NCI-H345 (cell line): Measurements from ENCODE around the gene ZDHHC22.

Experiments used
- DNase-seq: peaks from one replicate; lab custom pipeline; 2025; lab: John Stamatoyannopoulos, UW

ZDHHC22 gene

GRCh38 chr14:77155083-77155482, 13.5 kb upstream of the ZDHHC22 start:
- DNase-seq = no peak

DNA sequence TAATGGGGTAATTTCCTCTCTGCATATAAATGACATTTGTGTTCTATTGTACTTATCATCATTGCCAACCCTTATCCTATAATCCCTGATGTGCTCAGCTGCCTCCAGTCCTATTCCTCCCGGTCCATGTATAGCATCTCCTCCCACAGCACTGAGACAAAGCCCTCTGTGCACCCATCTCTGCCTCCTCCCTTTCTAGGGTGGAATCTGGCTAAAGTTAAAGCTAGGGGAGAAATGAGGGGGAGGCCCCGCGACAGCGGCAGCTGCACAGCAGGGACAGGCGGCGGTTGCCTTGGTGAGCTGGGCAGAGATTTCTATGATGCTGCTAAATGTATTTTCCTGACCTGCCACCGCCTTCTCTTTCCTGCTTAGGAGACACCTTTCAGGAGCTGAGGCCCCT, 12.8 kb upstream of the ZDHHC22 start:
- peak; percentile 12 for DNase-seq

- no peak for DNase-seq
These were observed 12.2 kb upstream of the ZDHHC22 start for GRCh38 chr14:77153802-77154201.

- peak; percentile 6 for DNase-seq
These were observed 10.5 kb upstream of the ZDHHC22 start for GRCh38 chr14:77151918-77152588.

DNA sequence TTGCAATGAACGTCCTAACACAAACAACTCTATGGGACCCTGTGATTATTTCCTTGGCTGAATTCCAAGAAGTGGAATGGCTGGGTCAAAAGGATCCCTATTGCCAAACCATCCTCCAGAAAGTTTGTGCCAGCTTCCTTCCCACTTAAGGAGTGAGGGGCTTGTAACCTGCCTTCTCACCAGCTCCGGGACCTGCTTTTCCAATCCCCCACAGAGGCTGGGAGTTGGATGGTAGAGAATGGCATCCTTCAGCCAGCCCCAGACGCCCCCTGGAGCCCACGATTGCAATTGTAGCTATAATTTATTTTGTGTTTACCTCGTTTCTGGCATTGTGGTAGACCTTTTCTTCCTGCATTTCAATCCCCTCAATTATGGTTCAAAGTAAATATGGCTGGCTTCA, 9.7 kb upstream of the ZDHHC22 start:
- peak; percentile 23 for DNase-seq

DNA sequence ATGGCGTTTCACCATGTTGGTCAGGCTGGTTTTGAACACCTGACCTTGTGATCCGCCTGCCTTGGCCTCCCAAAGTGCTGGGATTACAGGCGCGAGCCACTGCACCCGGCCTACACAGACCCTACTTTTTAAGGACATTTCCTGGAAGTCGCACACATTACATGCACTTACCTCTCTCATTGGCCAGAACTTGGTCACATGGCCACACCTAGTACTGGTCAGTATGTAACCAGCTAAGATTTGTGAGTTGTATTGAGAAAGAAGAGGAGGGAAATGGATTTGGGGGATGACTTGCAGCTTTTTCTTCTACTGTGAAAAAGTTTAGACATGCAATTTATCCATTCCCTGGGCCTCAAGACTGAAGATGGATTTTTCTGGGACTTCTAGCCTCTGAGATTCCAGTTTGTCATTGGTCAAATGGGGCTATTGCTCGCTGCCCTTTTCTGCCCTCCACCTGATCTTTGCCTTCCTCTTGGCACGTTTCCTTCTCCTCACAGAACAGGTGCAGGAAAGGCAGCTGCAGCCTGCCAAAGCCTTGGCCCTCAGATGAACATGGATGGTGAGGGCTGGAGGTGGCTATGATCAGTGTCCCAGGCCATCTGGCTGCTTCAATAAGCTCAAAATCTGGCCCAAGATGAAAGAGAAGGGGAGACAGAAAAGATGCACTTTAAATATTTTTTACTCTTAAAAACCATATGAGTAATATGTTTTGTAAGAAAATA, 7.1 kb upstream of the ZDHHC22 start:
- DNase-seq = no peak

DNA sequence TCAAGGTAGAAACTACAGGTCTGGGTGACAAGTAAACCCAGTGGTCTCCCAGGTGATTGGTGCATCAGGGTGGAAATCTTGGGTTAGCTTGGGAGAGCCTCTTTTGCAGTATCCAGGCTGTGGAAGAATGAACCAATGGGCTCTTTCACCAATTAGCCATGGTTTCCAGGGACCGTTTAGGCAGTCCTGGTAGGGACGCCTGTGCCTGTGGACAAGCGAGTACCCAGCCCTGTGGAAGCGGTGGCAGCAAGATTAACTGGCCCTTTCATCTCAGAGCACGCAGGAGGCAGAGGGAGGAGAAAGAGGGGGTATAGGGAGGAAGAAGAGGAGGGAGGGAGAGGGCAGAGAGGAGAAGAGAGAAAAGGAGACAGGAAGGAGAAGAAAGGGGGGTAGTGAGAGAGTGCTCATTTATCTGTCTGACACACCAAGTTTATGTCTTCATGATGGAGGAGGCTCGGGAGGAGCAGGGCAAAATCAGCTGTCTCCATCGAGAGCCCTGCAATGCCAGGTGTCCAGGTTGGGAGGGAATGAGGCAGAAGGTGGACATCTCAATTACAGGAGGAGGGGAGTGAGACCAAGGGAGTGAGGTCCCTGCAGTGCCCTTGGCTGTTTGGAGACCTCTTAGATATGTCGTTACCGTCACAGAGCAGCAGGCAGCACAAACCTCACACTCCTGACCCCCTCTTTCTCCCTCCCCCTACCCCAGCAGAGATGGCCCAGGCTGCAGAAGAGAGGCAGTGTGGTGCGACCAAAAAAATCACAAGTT, 4.6 kb upstream of the ZDHHC22 start:
- no peak for DNase-seq

DNA sequence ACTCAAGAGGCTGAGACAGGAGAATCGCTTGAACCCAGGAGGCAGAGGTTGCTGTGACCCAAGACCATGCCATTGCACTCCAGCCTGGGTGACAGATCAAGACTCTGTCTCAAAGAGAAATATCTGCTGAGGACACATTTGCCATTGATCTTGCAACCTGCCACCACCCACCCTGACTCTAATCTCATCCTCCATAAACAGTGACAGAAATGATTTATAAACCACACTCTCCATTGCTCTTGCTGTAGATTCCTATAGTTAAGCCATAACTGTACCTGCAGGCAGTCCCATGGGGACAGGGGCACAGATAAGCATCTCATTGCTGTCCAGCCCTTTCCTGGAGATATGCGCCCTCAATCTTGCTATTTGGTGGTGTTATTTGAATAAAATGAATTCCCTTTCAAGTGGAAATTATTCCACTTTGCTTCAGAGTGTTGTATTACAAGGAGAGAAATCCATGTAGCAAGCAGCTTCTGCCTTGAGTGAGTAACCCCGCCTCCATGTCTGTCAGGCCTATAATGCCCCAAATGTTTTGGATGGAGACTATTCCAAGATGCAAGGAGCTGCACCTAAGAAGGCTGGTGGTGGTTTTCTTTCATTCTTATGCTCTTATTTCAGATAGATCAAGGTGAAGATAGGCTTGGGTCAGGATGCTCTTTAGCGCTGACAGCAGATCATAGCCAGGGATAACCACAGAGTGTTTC, 3.0 kb upstream of the ZDHHC22 start:
- DNase-seq = no peak

DNA sequence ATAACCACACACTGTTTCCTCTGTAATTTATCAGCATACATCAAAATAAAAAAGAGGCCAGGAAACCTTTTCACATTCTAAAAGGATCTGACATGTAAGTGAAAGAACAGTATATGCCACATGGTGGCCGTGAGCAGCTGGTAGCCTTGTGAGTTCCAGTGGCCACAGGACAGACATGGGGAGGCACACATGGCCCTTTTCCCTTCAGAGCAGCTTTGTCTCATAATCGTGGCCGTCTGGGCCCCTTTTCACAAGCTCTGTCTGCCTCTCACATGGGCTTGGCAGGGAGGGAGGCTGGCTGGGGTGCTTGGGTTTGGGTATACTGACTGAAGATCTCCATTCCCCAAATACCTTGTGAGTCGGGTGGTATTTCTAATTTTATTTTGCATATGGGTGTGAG, 1.5 kb upstream of the ZDHHC22 start:
- no peak for DNase-seq

GRCh38 chr14:77142005-77142800, 612 bp upstream of the ZDHHC22 start:
- DNase-seq = no peak

DNA sequence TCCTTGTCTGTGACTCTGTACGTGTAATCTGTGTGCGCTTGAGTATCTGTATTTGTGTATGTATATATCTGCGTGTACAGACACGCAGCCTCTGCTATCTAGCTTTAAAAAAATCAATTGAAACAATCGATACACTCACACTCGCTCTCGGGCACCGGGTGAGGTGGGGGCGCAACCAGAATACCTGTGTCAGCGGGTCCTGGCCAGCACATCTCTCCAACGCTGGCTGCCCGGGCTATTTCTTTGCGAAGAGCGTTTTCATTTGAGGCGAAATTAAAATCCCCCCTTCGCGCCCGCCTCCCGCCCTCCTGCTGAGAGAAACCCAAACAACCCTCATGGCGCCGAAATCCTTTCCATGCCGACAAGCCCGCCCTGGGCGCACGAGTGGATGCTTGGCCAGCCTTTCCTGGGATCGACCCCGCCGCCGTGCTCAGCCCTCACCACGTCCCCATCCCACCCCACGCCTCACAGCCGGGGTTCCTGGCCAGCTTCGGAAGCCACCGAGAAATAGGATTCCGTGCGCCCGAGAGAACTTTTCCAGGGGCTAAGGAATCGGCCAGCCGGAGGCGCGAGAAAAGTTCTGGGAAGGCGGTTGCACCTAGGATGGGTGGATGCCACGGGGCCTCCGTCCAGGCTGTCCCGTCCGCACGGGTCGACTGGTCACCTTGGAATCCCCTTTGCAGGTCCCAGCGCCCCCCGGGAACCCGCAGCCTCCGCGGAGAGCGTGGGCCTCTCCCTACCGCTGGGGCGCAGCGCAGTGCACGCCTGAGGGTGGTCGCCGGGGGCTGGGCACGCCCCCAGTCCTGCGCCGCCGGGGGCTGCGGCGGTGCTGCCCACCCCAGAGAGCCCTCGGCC, 1.0 kb downstream of the ZDHHC22 start:
- DNase-seq = peak; percentile 33

GRCh38 chr14:77139540-77140358, 1.8 kb downstream of the ZDHHC22 start:
- DNase-seq = peak; percentile 71

DNA sequence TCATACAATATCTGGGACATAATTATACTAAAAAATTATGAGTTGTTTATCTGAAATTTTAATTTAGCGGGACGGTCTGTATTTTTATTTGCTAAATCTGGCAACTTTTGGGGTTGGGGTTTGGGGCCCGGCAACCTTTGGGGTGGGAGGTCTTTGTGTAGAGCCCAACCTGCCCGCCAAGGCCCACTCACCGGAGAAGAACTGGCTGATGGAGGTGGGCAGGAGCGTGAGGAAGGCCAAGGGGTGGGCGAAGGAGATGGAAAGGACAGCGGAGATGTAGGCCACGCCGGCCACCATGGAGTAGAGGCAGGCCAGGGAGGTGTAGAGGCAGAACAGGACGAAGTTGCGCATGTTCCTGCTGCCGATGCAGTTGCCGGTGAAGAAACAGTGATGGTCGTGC, 2.6 kb downstream of the ZDHHC22 start:
- no peak for DNase-seq

DNA sequence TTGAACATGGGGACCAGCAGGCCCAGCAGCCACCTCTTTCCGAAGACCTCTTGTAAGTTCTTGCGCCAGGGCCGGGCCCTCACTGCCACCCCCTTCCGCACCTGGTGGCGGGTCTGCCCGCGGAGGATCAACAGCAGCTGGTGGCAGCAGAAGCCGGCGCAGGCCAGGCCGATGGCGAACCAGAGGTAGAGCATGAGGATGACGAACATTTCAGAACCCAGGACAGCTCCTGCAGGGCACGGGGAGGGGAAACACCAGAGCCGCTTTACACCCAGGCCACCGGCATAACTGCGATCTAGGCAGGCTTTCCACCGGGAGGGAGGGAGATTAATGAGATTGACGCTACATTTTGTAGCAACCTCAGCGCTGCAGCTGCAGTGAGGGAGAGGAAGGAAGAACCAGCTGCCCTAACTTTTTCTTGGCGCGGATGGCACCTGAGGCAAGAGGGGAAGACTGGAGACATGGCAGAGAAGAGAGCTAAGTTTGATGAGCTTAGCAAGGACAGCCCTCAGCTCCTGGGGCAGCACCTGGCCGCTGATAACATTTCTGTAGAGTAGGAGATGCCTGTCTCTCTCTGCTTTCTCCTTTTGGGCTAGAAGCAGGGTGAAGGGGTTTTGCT, 7.8 kb downstream of the ZDHHC22 start:
- DNase-seq = no peak

- DNase-seq = no peak
These were observed 9.6 kb downstream of the ZDHHC22 start for GRCh38 chr14:77131871-77132486.

- DNase-seq = no peak
These were observed 10.4 kb downstream of the ZDHHC22 start for GRCh38 chr14:77131206-77131605.

DNA sequence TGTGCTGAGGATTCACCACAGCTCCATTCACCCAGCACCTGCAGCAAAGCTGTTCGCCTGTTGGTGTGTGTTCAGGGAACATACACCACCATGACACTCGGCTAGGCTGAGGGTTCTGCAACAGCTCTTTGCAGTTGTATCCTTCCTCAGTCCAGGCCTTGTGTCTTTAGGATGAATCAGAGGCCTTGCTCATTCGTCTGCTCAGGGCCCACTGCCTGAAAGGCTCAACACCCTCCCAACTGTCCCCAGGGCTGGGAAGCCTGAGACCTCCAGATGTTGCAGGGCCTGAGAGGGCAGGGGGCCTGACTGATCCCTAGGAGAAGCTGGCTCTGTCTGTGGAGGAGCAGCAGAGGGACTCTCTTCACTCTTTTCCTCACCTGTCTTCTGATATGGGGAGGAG, 11.2 kb downstream of the ZDHHC22 start:
- no peak for DNase-seq

DNA sequence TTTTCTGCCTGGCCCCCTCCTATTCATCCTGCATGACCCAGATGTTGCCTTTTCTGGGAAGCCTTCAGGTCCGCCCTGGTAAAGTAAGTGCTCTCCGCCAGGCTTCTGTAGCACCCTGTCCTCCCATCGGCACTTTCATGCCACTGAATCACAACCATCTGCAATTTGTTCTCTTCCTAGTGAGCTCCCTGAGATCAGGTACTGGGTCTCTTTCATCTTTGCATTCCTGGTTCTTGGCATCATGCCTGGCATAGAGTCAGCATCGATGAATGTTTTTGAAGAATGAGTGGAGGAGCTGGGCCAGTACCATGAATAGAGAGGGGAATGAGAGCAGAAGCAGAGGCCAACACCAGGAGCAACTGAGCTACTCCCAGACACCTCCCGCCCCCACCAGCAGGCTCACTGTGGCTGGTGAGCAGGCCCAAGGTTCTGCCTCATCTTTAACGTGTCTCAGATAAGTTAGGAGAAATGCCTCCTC, 13.1 kb downstream of the ZDHHC22 start:
- DNase-seq = peak; percentile 33
